ENCODE data around the gene LEF1.

DNA sequence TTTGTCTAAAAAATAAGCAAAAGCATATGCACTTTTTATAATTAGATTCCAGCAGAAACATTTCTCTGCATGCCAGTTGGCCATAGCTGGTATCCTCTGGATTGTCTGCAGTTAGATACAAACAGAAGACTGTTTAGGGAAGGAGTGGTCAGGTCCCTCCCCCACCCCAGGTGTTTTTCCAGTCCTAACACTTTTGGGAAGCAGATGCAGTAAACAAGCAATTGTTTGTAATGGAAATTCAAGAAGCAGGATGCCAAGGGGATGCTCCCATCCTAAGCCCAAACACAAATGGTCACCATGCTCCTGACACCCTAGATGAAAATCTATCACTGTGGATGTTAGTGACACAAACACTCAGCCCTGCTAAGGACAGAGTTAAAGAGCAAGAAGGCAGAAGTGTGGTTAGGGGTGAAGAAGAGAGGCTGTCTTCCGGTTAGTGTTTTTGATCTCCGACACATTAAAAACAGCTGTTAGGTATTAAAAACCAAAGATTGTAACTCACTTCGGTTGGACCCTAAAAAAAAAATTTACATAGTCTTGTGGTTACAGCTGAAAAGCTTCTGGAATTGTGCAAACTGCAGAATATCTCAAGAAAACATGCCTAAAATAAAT, 7.9 kb downstream of the LEF1 start:
- TF ChIP-seq POLR2AphosphoS5 (IDR thresholded peaks at IDR 0.05; ENCODE audit: low read depth, low read length) (no peak), SIN3A (IDR thresholded peaks at IDR 0.05; ENCODE audit: borderline replicate concordance, insufficient read depth, low read length) (no peak)
- TF ChIP-seq, protein P1, sequence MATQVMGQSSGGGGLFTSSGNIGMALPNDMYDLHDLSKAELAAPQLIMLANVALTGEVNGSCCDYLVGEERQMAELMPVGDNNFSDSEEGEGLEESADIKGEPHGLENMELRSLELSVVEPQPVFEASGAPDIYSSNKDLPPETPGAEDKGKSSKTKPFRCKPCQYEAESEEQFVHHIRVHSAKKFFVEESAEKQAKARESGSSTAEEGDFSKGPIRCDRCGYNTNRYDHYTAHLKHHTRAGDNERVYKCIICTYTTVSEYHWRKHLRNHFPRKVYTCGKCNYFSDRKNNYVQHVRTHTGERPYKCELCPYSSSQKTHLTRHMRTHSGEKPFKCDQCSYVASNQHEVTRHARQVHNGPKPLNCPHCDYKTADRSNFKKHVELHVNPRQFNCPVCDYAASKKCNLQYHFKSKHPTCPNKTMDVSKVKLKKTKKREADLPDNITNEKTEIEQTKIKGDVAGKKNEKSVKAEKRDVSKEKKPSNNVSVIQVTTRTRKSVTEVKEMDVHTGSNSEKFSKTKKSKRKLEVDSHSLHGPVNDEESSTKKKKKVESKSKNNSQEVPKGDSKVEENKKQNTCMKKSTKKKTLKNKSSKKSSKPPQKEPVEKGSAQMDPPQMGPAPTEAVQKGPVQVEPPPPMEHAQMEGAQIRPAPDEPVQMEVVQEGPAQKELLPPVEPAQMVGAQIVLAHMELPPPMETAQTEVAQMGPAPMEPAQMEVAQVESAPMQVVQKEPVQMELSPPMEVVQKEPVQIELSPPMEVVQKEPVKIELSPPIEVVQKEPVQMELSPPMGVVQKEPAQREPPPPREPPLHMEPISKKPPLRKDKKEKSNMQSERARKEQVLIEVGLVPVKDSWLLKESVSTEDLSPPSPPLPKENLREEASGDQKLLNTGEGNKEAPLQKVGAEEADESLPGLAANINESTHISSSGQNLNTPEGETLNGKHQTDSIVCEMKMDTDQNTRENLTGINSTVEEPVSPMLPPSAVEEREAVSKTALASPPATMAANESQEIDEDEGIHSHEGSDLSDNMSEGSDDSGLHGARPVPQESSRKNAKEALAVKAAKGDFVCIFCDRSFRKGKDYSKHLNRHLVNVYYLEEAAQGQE (IDR thresholded peaks at IDR 0.05; ENCODE audit: insufficient read depth in 1 of 2, low read depth in 2 of 2, low read length in 2 of 2) = no peak

All from PFSK-1 (cell line).